ENCODE data around the gene ACAP2.
"Not testable (repeated sequence)": the region's sequence is repeated elsewhere in the genome, so short reads cannot be mapped to it uniquely, and the experiment has no call there.

Gene ACAP2

GRCh38 chr3:195388380-195388779 lies 54.4 kb downstream of the ACAP2 start:
- no peak for DNase-seq (ENCODE audit: low read depth in 3 of 3)

GRCh38 chr3:195386739-195387138 lies 56.1 kb downstream of the ACAP2 start:
- DNase-seq (ENCODE audit: low read depth in 3 of 3) = no peak

- no peak for DNase-seq (ENCODE audit: low read depth in 3 of 3)
Observed at GRCh38 chr3:195385526-195385925, 57.3 kb downstream of the ACAP2 start.

GRCh38 chr3:195384952-195385351 lies 57.9 kb downstream of the ACAP2 start:
- no peak for DNase-seq (ENCODE audit: low read depth in 3 of 3)

GRCh38 chr3:195372220-195372619 lies 70.6 kb downstream of the ACAP2 start:
- no peak for DNase-seq (ENCODE audit: low read depth in 3 of 3)

- no peak for DNase-seq (ENCODE audit: low read depth in 3 of 3)
Observed at GRCh38 chr3:195366200-195366925, 76.5 kb downstream of the ACAP2 start.

- DNase-seq (ENCODE audit: low read depth in 3 of 3) = no peak
Observed at GRCh38 chr3:195365371-195365770, 77.4 kb downstream of the ACAP2 start.

- not testable (repeated sequence) for DNase-seq (ENCODE audit: low read depth in 3 of 3)
Observed at GRCh38 chr3:195357797-195358196, 85.0 kb downstream of the ACAP2 start.

GRCh38 chr3:195356151-195357086 lies 86.4 kb downstream of the ACAP2 start:
- DNase-seq (ENCODE audit: low read depth in 3 of 3) = no peak

- DNase-seq (ENCODE audit: low read depth in 3 of 3) = not testable (repeated sequence)
Observed at GRCh38 chr3:195354009-195354408, 88.8 kb downstream of the ACAP2 start.

- no peak for DNase-seq (ENCODE audit: low read depth in 3 of 3)
Observed at GRCh38 chr3:195352895-195353488, 89.8 kb downstream of the ACAP2 start.

- no peak for DNase-seq (ENCODE audit: low read depth in 3 of 3)
Observed at GRCh38 chr3:195348426-195349115, 94.2 kb downstream of the ACAP2 start.

- no peak for DNase-seq (ENCODE audit: low read depth in 3 of 3)
Observed at GRCh38 chr3:195337747-195338146, 105.1 kb downstream of the ACAP2 start.

- no peak for DNase-seq (ENCODE audit: low read depth in 3 of 3)
Observed at GRCh38 chr3:195334967-195335366, 107.9 kb downstream of the ACAP2 start.

GRCh38 chr3:195319060-195319459 lies 123.8 kb downstream of the ACAP2 start:
- DNase-seq (ENCODE audit: low read depth in 3 of 3) = no peak

GRCh38 chr3:195312714-195313113 lies 130.1 kb downstream of the ACAP2 start:
- no peak for DNase-seq (ENCODE audit: low read depth in 3 of 3)

GRCh38 chr3:195307711-195308110 lies 135.1 kb downstream of the ACAP2 start:
- DNase-seq (ENCODE audit: low read depth in 3 of 3) = no peak

- DNase-seq (ENCODE audit: low read depth in 3 of 3) = no peak
Observed at GRCh38 chr3:195306369-195306768, 136.5 kb downstream of the ACAP2 start.

- no peak for DNase-seq (ENCODE audit: low read depth in 3 of 3)
Observed at GRCh38 chr3:195302431-195302830, 140.4 kb downstream of the ACAP2 start.

GRCh38 chr3:195297446-195297845 lies 145.4 kb downstream of the ACAP2 start:
- DNase-seq (ENCODE audit: low read depth in 3 of 3) = no peak

- DNase-seq (ENCODE audit: low read depth in 3 of 3) = no peak
Observed at GRCh38 chr3:195296662-195297061, 146.2 kb downstream of the ACAP2 start.

GRCh38 chr3:195291121-195291520 lies 151.7 kb downstream of the ACAP2 start:
- DNase-seq (ENCODE audit: low read depth in 3 of 3) = no peak

All from stimulated activated CD4-positive, alpha-beta T cell treated with anti-CD3 and anti-CD28 coated beads, TNF-alpha, amount 100 ng/mL, for 24 hours (primary cell).